ENCODE data around the gene HEMGN.

DNA sequence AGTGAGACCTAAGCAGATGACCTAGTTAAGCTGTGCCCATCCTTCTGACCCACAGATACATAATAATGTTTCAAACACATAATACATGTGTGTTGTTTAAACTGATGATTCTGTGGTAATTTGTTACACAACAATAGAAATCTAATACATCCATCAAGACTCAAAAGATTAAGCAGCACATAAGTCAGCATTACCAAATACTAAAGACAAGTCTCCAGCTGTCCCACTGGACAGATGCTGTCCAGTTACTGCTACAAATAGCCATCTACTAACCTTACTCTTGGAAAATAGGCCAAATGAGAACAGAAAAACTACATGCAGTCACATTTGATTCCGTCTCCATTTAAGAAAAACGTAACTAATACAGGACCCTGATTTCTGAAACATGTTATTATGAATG, 26.4 kb downstream of the HEMGN start:
- TF ChIP-seq L3MBTL2 (conservative IDR thresholded peaks at IDR 0.05) (no peak), NFRKB (IDR thresholded peaks at IDR 0.05) (no peak), SP1 (IDR thresholded peaks at IDR 0.05) (no peak), LEF1 (IDR thresholded peaks at IDR 0.05; ENCODE audit: borderline replicate concordance) (no peak), ARNT (IDR thresholded peaks at IDR 0.05) (no peak), FOXM1 (IDR thresholded peaks at IDR 0.05; ENCODE audit: borderline replicate concordance) (no peak)

All from HEK293T (cell line).